ENCODE measurements around the gene SPTBN4.
"Not testable (repeated sequence)": the region's sequence is repeated elsewhere in the genome, so short reads cannot be mapped to it uniquely, and the experiment has no call there.

SPTBN4 gene

GRCh38 chr19:40445780-40446262, 21.0 kb upstream of the SPTBN4 start:
- no peak for TF ChIP-seq ZNF274 (IDR thresholded peaks at IDR 0.05; ENCODE audit: low read depth, low read length)
- no peak overlapping the region for H3K4me3 ChIP-seq (ENCODE audit: low read length)

GRCh38 chr19:40446263-40446784, 20.5 kb upstream of the SPTBN4 start:
- H3K4me3 ChIP-seq (ENCODE audit: low read length), result no peak overlapping the region
- TF ChIP-seq ZNF274 (IDR thresholded peaks at IDR 0.05; ENCODE audit: low read depth, low read length), result no peak

DNA sequence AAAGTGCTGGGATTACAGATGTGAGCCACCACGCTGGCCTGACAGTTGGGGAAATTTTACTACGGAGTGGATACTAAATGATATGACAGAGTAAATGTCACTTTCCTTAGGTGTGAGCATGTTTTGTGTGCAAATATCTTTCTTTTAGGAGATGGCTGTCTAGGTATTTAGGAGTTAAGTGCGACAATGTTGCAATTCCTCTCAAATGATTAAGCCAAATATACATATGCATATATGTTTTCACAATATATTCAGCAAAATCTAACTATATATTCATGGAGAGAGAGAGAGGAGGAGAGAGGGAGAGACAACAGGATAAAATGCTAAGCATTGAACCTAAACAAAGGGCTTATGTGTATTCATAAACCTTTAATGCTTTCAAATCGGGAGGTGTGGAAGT, 17.3 kb upstream of the SPTBN4 start:
- H3K4me3 ChIP-seq (ENCODE audit: low read length), result no peak overlapping the region
- no peak for TF ChIP-seq ZNF274 (IDR thresholded peaks at IDR 0.05; ENCODE audit: low read depth, low read length)

GRCh38 chr19:40450664-40451063, 16.1 kb upstream of the SPTBN4 start:
- no peak overlapping the region for H3K4me3 ChIP-seq (ENCODE audit: low read length)
- TF ChIP-seq ZNF274 (IDR thresholded peaks at IDR 0.05; ENCODE audit: low read depth, low read length), result no peak

DNA sequence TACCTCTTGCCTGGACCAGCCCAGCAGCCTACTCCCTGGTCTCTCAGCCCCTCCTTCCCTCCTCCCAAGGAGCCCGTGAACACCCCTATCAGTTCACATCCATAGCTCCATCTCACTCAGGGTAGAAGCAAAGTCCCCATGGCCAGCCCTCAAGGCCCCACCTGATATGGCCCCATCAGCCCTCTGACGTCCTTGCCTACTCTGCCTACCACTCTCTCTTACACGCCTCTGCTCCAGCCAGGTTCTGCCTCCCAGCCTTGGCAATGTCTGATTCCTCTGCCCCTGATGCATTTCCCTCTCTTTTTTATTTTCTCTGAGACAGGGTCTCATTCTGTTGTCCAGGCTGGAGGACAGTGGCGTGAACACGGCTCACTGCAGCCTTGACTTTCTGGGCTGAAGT, 14.8 kb upstream of the SPTBN4 start:
- no peak overlapping the region for H3K4me3 ChIP-seq (ENCODE audit: low read length)
- no peak for TF ChIP-seq ZNF274 (IDR thresholded peaks at IDR 0.05; ENCODE audit: low read depth, low read length)

- H3K4me3 ChIP-seq (ENCODE audit: low read length), result no peak overlapping the region
- TF ChIP-seq ZNF274 (IDR thresholded peaks at IDR 0.05; ENCODE audit: low read depth, low read length), result no peak
Measured at GRCh38 chr19:40453151-40453735, 13.6 kb upstream of the SPTBN4 start.

DNA sequence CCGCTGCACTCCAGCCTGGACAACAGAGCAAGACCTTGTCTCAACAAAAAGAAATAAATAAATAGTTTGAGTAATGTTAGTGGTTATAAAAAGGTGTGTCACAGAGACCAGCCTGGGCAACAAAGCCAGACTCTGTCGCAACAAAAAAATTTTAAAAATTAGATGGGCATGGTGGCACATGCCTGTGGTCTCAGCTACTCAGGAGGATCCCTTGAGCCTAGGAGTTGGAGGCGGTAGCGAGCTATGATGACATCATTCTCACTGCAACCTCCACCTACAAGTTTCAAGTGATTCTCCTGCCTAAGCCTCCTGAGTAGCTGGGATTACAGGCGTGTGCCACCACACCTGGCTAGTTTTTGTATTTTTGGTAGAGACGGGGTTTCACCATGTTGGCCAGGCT, 12.9 kb upstream of the SPTBN4 start:
- not testable (repeated sequence) for H3K4me3 ChIP-seq (ENCODE audit: low read length)

GRCh38 chr19:40457048-40457447, 9.8 kb upstream of the SPTBN4 start:
- no peak for TF ChIP-seq ZNF274 (IDR thresholded peaks at IDR 0.05; ENCODE audit: low read depth, low read length)

DNA sequence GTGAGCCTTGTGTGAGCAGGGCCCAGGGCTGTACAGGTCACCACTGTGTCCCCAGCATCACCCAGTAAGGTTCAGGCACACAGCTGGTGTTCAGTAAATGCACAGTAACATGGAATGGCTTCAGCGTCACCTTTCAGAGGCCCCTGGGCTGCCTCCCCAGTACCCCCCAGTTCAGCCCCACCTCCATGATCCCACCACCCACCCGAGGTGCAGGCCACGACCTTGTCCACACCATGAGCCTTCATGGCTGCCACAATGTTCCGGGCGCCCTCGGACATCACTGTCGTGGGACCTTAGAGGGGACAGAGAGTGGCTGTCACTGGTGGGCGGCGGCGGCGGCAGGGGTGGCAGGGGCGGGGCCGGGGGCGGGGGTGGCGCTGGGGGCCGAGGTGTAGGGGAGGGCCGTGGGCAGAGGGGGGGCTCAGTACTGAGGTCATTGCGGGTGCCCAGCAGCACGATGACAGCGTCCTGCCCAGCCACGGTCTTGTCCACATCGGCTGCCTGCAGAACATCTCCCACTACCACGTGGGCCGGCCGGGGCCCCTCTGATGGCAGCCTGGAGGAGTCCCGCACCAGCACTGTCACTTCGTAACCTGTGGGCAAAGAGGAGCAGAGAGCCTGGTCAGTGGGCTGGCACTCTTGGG, 8.7 kb upstream of the SPTBN4 start:
- H3K4me3 ChIP-seq (ENCODE audit: low read length), result no peak overlapping the region
- no peak for TF ChIP-seq ZNF274 (IDR thresholded peaks at IDR 0.05; ENCODE audit: low read depth, low read length)

More at GRCh38 chr19:40457048-40457447, 9.8 kb upstream of the SPTBN4 start:
- no peak overlapping the region for H3K4me3 ChIP-seq (ENCODE audit: low read length)

DNA sequence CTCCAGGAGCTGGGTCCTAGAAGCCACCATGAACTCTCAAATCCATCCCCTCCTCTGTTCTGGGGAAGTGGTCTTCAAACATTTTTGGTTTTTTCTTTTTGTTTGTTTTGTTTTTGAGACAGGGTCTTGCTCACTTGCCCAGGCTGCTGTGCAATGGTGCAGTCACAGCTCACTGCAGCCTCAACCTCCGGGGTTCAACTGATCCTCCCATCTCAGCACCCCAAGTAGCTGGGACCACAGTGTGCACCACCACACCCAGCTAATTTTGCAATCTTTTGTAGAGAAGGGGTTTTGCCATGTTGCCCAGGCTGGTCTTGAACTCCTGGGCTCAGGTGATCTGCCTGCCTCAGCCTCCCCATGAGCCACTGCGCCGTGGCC, 8.2 kb upstream of the SPTBN4 start:
- TF ChIP-seq ZNF274 (IDR thresholded peaks at IDR 0.05; ENCODE audit: low read depth, low read length), result no peak
- H3K4me3 ChIP-seq (ENCODE audit: low read length), result no peak overlapping the region

GRCh38 chr19:40460185-40460584, 6.6 kb upstream of the SPTBN4 start:
- H3K4me3 ChIP-seq (ENCODE audit: low read length), result no peak overlapping the region

DNA sequence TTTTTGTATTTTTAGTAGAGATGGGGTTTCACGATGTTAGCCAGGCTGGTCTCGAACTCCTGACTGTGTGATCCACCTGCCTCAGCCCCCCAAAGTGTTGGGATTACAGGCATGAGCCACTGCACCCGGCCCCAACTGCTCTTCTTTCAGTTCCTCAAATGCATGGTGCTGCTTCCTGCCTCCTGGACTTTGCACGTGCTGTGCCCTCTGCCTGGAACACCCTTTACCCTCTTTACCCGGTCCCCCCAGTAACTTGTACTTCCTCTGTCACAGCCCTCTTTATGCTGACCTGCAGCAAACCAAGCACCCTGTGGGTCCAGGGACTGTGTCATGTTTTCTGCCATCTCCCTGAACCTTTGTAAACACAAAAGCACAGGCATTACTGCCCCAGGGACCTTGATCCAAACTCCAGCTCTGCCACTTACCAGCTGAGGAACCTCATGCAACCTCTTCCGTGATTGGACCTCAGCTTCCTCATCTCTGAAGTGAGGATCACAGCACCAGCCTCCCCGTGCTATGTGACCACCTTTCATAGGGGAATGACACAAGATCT, 5.1 kb upstream of the SPTBN4 start:
- TF ChIP-seq ZNF274 (IDR thresholded peaks at IDR 0.05; ENCODE audit: low read depth, low read length), result no peak
- no peak overlapping the region for H3K4me3 ChIP-seq (ENCODE audit: low read length)

More at GRCh38 chr19:40460185-40460584, 6.6 kb upstream of the SPTBN4 start:
- no peak for TF ChIP-seq ZNF274 (IDR thresholded peaks at IDR 0.05; ENCODE audit: low read depth, low read length)

DNA sequence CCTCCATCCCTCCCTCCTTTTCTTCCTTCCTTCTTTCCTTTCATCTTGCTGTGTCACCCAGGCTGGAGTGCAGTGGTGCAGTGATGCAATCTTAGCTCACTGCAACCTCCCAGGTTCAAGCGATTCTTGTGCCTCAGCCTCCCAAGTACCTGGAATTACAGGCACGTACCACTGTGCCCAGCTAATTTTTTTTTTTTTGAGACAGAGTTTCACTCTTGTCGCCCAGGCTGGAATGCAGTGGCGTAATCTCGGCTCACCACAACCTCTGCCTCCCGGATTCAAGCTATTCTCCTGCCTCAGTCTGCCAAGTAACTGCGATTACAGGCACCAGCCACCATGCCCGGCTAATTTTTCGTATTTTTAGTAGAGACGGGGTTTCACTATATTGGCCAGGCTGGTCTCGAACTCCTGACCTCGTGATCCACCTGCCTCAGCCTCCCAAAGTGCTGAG, 3.2 kb upstream of the SPTBN4 start:
- H3K4me3 ChIP-seq (ENCODE audit: low read length), result not testable (repeated sequence)

DNA sequence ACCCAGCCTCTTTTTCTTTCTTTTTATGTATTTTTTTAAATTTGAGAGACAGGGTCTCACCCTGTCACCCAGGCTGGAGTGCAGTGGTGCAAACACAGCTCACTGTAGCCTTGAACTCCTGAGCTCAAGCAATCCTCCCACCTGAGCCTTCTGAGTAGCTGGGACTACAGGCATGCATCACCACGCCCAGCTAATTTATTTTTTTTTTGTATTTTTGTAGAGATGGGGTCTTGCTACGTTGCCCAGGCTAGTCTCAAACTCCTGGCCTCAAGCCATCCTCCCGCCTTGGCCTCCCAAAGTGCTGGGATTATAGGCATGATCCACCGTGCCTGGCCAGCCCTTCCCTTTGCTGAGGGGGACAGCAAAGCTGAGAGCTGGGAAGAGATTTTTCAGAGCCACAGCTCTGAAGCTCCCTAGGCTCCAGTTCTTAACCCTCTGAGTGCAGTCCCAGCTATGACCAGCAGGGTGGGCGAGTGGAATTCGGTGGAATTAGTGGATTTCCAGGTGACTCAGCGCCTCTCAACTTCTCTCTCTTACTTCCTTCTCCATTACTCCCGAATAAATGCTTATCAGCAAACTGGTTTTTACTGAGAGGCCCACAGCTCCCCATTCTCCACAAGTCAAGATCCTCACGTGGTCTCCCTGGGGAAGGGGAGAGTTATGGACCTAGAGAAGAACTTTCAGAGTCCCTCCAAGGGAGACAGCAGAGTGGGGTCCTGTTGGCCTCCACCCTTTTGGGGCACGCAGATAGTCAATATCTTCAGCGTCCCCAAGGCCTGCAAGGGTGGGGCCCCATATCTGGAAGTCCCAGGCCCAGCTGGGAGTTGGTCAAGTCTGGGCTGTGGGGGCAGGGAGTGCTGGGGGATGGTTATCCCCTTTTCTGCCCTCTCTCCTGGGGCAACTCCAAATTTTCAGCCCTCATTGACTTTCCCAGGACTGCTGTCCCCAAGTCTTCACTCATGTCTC, 2.5 kb upstream of the SPTBN4 start:
- no peak for TF ChIP-seq ZNF274 (IDR thresholded peaks at IDR 0.05; ENCODE audit: low read depth, low read length)
- H3K4me3 ChIP-seq (ENCODE audit: low read length), result peak overlapping the region; percentile 74; the same call in 1 of the 2 replicates

Measured in GM08714 (cell line).